CD4-positive, alpha-beta memory T cell (primary cell): Measurements from ENCODE around the gene ZNF300. TPM values are rescaled to one million over a fixed set of nuclear protein-coding genes. Genes with fewer than 3 reads are reported as not detected.

ENCODE experiments used
- CTCF ChIA-PET: fragments of 350-600 bp; sonication (Branson Sonifier 250); formaldehyde crosslinking; loops from one replicate; lab custom pipeline; 2021; ENCODE audit warnings: inconsistent platforms; ENCODE audit not compliant: partially characterized antibody; lab: Charles Lee
- POLR2A ChIA-PET: fragments of 350-600 bp; sonication (Branson Sonifier 250); formaldehyde crosslinking; loops from one replicate; lab custom pipeline; 2021; ENCODE audit not compliant: partially characterized antibody; lab: Charles Lee
- DNase-seq, 5 donors: peaks; one replicate each; pipeline versions ENCODE4 v3.0.0 to v3.0.0-alpha.2; 2020 to 2022; ENCODE audit warnings: mixed read lengths in 1 of 5
- H3K27ac ChIP-seq: one replicate; pipeline ENCODE4 v1.7.0; 2013; ENCODE audit warnings: low read depth, low read length
- H3K27me3 ChIP-seq: 2 replicates; pipeline ENCODE4 v1.7.0; 2013; ENCODE audit warnings: mild to moderate bottlenecking, low read length, moderate library complexity; ENCODE audit not compliant: insufficient read depth
- H3K36me3 ChIP-seq: 2 replicates; pipeline ENCODE4 v1.7.0; 2013; ENCODE audit warnings: mild to moderate bottlenecking, low read length, moderate library complexity; ENCODE audit not compliant: insufficient read depth
- H3K4me1 ChIP-seq: 2 replicates; pipeline ENCODE4 v1.7.0; 2013; ENCODE audit warnings: mild to moderate bottlenecking, low read length, moderate library complexity; ENCODE audit not compliant: insufficient read depth
- H3K4me3 ChIP-seq, 2 donors: one replicate each; pipeline ENCODE4 v1.7.0; 2013; ENCODE audit warnings: low read length in 2 of 2, mild to moderate bottlenecking in 1 of 2
- H3K9me3 ChIP-seq, 2 donors: one replicate each; pipeline ENCODE4 v1.7.0; 2013; ENCODE audit warnings: low read length in 2 of 2, control low read depth in 1 of 2; ENCODE audit not compliant: control insufficient read depth in 1 of 2
- H3K27ac Mint-ChIP-seq, 7 donors: one replicate each; pipeline ENCODE4 v1.8.0; 2020 to 2021; ENCODE audit warnings: mixed read lengths in 7 of 7, mild to moderate bottlenecking in 6 of 7, inconsistent platforms in 3 of 7, moderate library complexity in 3 of 7
- H3K27me3 Mint-ChIP-seq, 2 donors: one replicate each; pipeline ENCODE4 v1.8.0; 2020 to 2021; ENCODE audit warnings: mixed read lengths in 2 of 2
- H3K36me3 Mint-ChIP-seq, 2 donors: one replicate each; pipeline ENCODE4 v1.8.0; 2020 to 2021; ENCODE audit warnings: mixed read lengths in 2 of 2, inconsistent platforms in 1 of 2, mild to moderate bottlenecking in 1 of 2
- H3K4me1 Mint-ChIP-seq, 4 donors: one replicate each; pipeline ENCODE4 v1.8.0; 2020 to 2021; ENCODE audit warnings: mixed read lengths in 4 of 4, mild to moderate bottlenecking in 1 of 4
- H3K4me3 Mint-ChIP-seq, 8 donors: one replicate each; pipeline ENCODE4 v1.8.0; 2020 to 2021; ENCODE audit warnings: mixed read lengths in 8 of 8, mild to moderate bottlenecking in 7 of 8, moderate library complexity in 6 of 8, inconsistent platforms in 3 of 8
- H3K9me3 Mint-ChIP-seq, 8 donors: one replicate each; pipeline ENCODE4 v1.8.0; 2020 to 2021; ENCODE audit warnings: mixed read lengths in 8 of 8, mild to moderate bottlenecking in 5 of 8, inconsistent platforms in 3 of 8, moderate library complexity in 1 of 8
- intact Hi-C: fragments of 100-400 bp; cut with micrococcal nuclease; formaldehyde crosslinking; loops from one replicate; pipeline ENCODE4 v1.15.1; 2023
- polyA plus RNA-seq, 2 donors: library from polyadenylated mRNA; unstranded; fragments of 300-500 nt; fragmentation: Illumina TruSeq; gene quantifications; one replicate each; pipeline ENCODE4 v1.2.3, GENCODE V29; 2021
- total RNA-seq, 2 experiments: library from RNA; stranded (reverse); gene quantifications; one replicate each; pipeline ENCODE4 v1.2.3, GENCODE V29; 2021

Gene ZNF300
- total and polyA plus RNA-seq, 4 experiments from 2014 or later = 0.25 to 1.2 (median 1.1) TPM

DNA sequence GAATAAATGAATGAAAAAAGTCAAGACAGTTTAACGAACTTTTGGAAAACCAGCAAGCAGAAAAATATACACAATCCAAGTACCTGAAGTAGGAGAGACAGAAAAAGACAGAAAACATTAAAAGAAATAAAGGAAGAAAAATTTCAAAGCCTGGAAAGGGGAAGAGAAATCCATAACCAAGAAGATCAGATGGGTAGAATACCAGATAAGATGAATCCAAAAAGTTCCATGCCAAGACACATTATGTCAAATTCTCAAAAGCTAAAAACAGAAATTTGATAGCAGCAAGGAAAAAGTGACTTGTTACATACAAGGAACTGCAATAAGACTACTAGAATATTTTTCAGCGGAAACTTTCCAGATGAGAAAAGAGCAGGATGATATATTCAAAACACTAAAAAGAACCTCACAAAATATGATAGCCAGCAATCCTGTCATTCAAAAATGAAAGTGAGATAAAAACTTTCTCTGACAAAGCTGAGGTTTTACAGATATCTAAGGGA lies 7.6 kb upstream of the ZNF300 start:
- Histone ChIP-seq H3K27me3 (no peaks in the 10 kb centered on the region), H3K27ac (no peak overlapping the region), H3K4me1 (no peaks in the 10 kb centered on the region), H3K36me3 (no peaks in the 10 kb centered on the region), H3K9me3 (no peaks in the 10 kb centered on the region), H3K4me3 (no peak overlapping the region)
- intact Hi-C loops = no loop called here
- H3K9me3 Mint-ChIP-seq = peaks cover under 1 to 84% (median 70%) of the 10 kb centered on the region in 8 donors
- peaks cover 5 to 10% of the 10 kb centered on the region in 2 donors for H3K36me3 Mint-ChIP-seq
- CTCF ChIA-PET = no interaction called here
- H3K27ac Mint-ChIP-seq = peak overlapping the region in 1 of 7 donors; percentile 25
- DNase-seq = no peak
- no peaks in the 10 kb centered on the region for H3K4me1 Mint-ChIP-seq
- H3K4me3 Mint-ChIP-seq = no peak overlapping the region
- peaks cover 1 to 2% of the 10 kb centered on the region in 2 donors for H3K27me3 Mint-ChIP-seq
- POLR2A ChIA-PET = no interaction called here

DNA sequence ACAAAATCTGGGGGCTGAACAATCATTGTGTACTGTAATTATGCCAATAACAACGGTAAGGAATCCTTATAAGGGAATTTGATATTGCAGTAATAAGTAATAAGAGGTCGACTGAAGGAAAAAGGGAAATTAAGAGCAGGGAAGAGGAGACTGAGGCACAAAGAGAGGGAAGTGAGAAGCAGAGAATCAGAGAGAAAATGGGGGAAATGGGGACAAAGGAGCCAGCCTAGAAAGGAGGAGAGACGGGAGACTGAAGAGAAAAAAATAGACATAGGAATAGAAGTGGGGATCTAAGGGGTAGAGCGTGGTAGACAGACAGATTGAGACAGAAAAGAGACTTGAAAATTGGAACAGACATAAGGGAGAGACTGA lies 518 bp upstream of the ZNF300 start:
- POLR2A ChIA-PET = no interaction called here
- no peaks in the 10 kb centered on the region for H3K27me3 ChIP-seq
- no peak for DNase-seq
- no peak overlapping the region for H3K27ac ChIP-seq
- no peaks in the 10 kb centered on the region for H3K9me3 ChIP-seq
- Mint-ChIP-seq H3K9me3 (peaks cover 4 to 88% (median 66%) of the 10 kb centered on the region in 8 donors), H3K27me3 (peaks cover 3 to 14% of the 10 kb centered on the region in 2 donors), H3K4me1 (no peaks in the 10 kb centered on the region), H3K4me3 (peak overlapping the region in 6 of 8 donors; percentile 80 to 90 (median 84)), H3K36me3 (peaks cover 14 to 26% of the 10 kb centered on the region in 2 donors), H3K27ac (peak overlapping the region in 2 of 7 donors; percentile 77 to 89)
- CTCF ChIA-PET = no interaction called here
- intact Hi-C loops = no loop called here
- H3K4me3 ChIP-seq = peak overlapping the region in 1 of 2 donors; percentile 8
- H3K36me3 ChIP-seq = no peaks in the 10 kb centered on the region
- H3K4me1 ChIP-seq = no peaks in the 10 kb centered on the region

DNA sequence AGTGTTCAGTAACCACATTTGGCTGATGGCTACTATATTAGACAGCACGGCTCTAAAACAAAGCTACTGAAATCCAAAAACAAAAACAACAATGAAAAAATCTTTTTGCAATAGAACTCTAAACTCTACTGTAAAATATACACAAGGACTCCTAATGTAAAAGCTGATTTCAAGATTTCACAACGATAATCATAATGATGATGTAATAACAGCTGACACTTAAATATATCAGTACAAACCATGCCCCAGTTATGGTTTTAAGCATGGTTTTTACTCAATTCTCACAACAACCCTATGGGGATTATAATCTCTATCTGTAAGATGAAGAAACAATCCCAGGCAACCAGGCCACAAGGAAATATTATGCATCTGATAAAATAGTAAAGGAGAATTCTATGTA lies 3.3 kb downstream of the ZNF300 start:
- Mint-ChIP-seq H3K4me1 (no peaks in the 10 kb centered on the region), H3K27ac (no peak overlapping the region), H3K9me3 (peaks cover 4 to 99% (median 78%) of the 10 kb centered on the region in 8 donors), H3K4me3 (no peak overlapping the region), H3K27me3 (peaks cover 3 to 12% of the 10 kb centered on the region in 2 donors), H3K36me3 (peaks cover 43 to 53% of the 10 kb centered on the region in 2 donors)
- H3K9me3 ChIP-seq = peaks cover 4 to 5% of the 10 kb centered on the region in 2 donors
- H3K36me3 ChIP-seq = no peaks in the 10 kb centered on the region
- CTCF ChIA-PET = no interaction called here
- no peak overlapping the region for H3K27ac ChIP-seq
- H3K27me3 ChIP-seq = no peaks in the 10 kb centered on the region
- no peak overlapping the region for H3K4me3 ChIP-seq
- H3K4me1 ChIP-seq = no peaks in the 10 kb centered on the region
- DNase-seq = no peak
- intact Hi-C loops = no loop called here
- POLR2A ChIA-PET = no interaction called here

DNA sequence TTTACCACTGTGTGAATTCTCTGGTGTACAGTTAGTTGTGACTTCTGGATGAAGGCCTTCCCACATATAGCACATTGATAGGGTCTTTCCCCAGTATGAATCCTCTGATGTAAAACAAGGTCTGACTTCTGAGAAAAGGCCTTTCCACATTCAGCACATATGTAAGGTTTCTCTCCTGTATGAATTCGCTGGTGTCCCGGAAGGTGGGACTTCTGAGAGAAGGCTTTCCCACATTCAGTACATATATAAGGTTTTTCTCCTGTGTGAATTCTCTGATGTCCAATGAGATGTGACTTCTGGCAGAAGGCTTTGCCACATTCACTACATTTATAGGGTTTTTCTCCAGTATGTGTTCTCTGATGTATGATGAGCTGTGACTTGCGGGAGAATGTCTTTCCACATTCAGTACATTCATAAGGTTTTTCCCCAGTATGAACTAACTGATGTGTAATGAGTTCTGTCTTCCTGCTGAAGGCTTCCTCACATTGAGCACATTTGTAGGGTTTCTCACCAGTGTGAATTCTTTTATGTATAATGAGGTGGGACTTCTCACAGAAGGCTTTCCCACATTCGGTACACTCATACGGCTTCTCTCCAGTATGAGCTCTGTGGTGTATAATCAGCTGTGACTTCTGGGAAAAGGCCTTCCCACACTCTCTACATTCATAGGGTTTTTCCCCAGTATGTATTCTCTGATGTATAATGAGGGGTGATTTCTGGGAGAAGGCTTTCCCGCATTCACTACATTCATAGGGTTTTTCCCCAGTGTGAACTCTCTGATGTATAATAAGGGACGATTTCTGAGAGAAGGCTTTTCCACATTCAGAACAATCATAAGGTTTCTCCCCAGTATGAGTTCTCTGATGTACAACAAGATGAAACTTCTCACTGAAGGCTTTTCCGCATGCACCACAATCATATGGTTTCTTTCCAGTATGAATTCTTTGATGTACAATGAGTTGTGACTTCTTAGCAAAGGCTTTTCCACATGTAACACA lies 9.1 kb downstream of the ZNF300 start:
- peaks cover 46 to 52% of the 10 kb centered on the region in 2 donors for H3K36me3 Mint-ChIP-seq
- Histone ChIP-seq H3K27me3 (no peaks in the 10 kb centered on the region), H3K27ac (no peak overlapping the region), H3K36me3 (no peaks in the 10 kb centered on the region), H3K4me3 (no peak overlapping the region), H3K4me1 (no peaks in the 10 kb centered on the region), H3K9me3 (peaks cover 18 to 49% of the 10 kb centered on the region in 2 donors)
- ChIA-PET POLR2A (no interaction called here), CTCF (no interaction called here)
- peaks cover 6 to 99% (median 90%) of the 10 kb centered on the region in 8 donors for H3K9me3 Mint-ChIP-seq
- H3K27me3 Mint-ChIP-seq = peaks cover 0 to 2% of the 10 kb centered on the region in 2 donors
- no peak overlapping the region for H3K27ac Mint-ChIP-seq
- no peak for DNase-seq
- H3K4me1 Mint-ChIP-seq = no peaks in the 10 kb centered on the region
- no peak overlapping the region for H3K4me3 Mint-ChIP-seq
- intact Hi-C loops = no loop called here

GRCh38 chr5:150879358-150879757 lies 25.4 kb downstream of the ZNF300 start:
- Mint-ChIP-seq H3K27me3 (peaks cover 0 to 3% of the 10 kb centered on the region in 2 donors), H3K9me3 (peaks cover 8 to 82% (median 43%) of the 10 kb centered on the region in 8 donors), H3K36me3 (peaks cover 30 to 37% of the 10 kb centered on the region in 2 donors), H3K4me1 (no peaks in the 10 kb centered on the region), H3K4me3 (no peak overlapping the region), H3K27ac (no peak overlapping the region)
- Histone ChIP-seq H3K36me3 (no peaks in the 10 kb centered on the region), H3K9me3 (no peaks in the 10 kb centered on the region), H3K27ac (no peak overlapping the region), H3K4me1 (no peaks in the 10 kb centered on the region), H3K4me3 (no peak overlapping the region), H3K27me3 (no peaks in the 10 kb centered on the region)
- CTCF ChIA-PET = no interaction called here
- POLR2A ChIA-PET = no interaction called here
- DNase-seq = no peak
- intact Hi-C loops = no loop called here

DNA sequence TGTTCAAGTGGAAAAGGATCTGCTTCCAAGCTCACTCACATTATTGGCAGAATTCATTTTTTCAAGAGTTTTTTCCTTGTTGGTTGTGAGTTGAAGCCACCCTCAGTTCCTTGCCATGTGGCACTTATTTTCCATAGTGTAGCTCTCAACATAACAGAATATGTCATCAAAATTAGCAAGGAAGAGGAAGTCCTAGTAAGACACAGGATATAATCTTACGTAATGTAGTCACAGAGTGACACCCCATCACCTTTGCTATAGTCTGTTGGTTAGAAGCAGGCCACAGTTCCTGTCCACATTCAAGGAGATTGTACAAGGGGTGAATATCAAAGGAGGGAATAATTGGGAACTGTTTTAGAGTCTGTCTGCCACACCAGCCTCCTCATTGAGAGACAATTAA lies 42.7 kb downstream of the ZNF300 start:
- H3K27ac Mint-ChIP-seq = no peak overlapping the region
- H3K27me3 Mint-ChIP-seq = peaks cover 0 to 2% of the 10 kb centered on the region in 2 donors
- Histone ChIP-seq H3K4me1 (no peaks in the 10 kb centered on the region), H3K9me3 (no peaks in the 10 kb centered on the region), H3K27me3 (no peaks in the 10 kb centered on the region), H3K4me3 (no peak overlapping the region), H3K36me3 (no peaks in the 10 kb centered on the region), H3K27ac (no peak overlapping the region)
- no peak overlapping the region for H3K4me3 Mint-ChIP-seq
- intact Hi-C loops = no loop called here
- H3K4me1 Mint-ChIP-seq = no peaks in the 10 kb centered on the region
- H3K9me3 Mint-ChIP-seq = peaks cover 10 to 59% (median 39%) of the 10 kb centered on the region in 8 donors
- H3K36me3 Mint-ChIP-seq = peaks cover 13 to 15% of the 10 kb centered on the region in 2 donors
- CTCF ChIA-PET = no interaction called here
- no peak for DNase-seq
- POLR2A ChIA-PET = no interaction called here

DNA sequence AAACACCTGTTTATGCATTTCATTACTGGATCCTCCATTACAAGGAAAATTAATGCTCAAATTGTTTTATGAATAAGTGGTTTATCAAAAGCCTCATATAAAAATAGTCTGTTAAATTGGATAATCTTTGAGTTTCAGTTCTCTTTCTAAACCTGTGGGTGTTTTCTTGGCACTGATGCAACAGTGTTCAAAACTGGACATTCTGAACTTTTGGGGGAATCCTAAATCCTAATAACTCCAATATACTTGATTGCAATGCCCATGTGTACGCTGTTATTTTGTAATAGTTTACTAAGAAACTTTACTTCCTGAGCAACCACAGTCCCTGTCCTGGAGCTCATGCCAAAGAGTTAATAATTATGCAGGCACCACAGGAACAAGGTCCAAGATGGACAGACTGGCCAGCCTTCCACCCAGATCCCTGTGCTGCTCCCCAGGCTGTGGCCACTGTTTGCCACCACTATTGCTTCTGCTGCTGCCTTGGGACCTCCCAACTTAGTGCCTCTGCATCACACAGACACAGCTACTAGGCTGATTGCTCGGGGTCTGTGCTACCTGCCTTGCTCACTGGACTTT lies 44.4 kb downstream of the ZNF300 start:
- Histone ChIP-seq H3K9me3 (no peaks in the 10 kb centered on the region), H3K4me3 (no peak overlapping the region), H3K4me1 (no peaks in the 10 kb centered on the region), H3K36me3 (no peaks in the 10 kb centered on the region), H3K27me3 (no peaks in the 10 kb centered on the region), H3K27ac (no peak overlapping the region)
- CTCF ChIA-PET = no interaction called here
- Mint-ChIP-seq H3K9me3 (peaks cover 7 to 50% (median 31%) of the 10 kb centered on the region in 8 donors), H3K36me3 (peaks cover 10 to 15% of the 10 kb centered on the region in 2 donors), H3K27ac (no peak overlapping the region), H3K4me3 (no peak overlapping the region), H3K27me3 (peaks cover 0 to 2% of the 10 kb centered on the region in 2 donors), H3K4me1 (no peaks in the 10 kb centered on the region)
- POLR2A ChIA-PET = no interaction called here
- DNase-seq = no peak
- intact Hi-C loops = no loop called here
